ENCODE results near the gene MST1.

DNA sequence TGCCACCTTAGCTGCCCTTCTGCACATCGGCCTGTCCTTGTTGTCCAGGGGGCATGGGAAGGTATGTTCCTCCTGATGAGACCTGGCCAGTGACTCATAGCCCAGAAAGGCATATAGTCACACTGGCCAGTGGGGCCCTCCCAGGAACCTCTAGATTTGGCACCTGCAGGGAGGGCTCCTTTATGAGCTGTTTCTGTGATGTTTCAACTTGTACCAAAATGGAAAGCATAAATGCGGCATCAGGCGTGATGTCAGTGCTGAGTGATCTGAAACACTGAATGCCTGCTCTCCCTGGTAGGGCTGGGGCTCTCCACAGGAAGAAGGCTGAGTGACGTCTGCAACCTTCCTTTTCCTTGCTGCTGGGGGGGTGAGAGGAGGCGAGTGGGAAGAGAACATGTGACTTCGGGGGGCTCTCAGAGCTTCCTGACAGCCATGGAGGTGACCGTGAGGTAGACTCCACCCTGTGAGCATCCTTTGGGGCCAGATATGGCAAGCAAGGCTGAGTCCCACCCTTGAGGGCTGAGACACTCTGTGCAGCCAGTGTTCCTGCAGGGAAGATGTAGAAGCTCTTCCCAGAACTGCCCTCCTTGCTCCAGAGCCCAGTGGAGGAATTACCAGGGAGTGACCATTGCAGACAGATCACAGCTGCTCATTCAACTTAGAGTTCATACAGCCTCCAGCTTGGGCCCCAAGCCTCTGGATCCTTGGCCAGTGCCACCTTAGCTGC is 52.2 kb downstream of the MST1 start:
- TF ChIP-seq, protein P1, sequence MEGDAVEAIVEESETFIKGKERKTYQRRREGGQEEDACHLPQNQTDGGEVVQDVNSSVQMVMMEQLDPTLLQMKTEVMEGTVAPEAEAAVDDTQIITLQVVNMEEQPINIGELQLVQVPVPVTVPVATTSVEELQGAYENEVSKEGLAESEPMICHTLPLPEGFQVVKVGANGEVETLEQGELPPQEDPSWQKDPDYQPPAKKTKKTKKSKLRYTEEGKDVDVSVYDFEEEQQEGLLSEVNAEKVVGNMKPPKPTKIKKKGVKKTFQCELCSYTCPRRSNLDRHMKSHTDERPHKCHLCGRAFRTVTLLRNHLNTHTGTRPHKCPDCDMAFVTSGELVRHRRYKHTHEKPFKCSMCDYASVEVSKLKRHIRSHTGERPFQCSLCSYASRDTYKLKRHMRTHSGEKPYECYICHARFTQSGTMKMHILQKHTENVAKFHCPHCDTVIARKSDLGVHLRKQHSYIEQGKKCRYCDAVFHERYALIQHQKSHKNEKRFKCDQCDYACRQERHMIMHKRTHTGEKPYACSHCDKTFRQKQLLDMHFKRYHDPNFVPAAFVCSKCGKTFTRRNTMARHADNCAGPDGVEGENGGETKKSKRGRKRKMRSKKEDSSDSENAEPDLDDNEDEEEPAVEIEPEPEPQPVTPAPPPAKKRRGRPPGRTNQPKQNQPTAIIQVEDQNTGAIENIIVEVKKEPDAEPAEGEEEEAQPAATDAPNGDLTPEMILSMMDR (IDR thresholded peaks at IDR 0.05), result no peak
- no peak for TF ChIP-seq POLR2A (IDR thresholded peaks at IDR 0.05)
